ENCODE results near the gene TIMP2. TPM values are rescaled to one million over a fixed set of nuclear protein-coding genes. Genes with fewer than 3 reads are reported as not detected.

Gene TIMP2
- total RNA-seq, 1 experiment from 2014 or later, result 64.8 TPM

- no peak for TF ChIP-seq TCF7L2 (IDR thresholded peaks at IDR 0.05; ENCODE audit: borderline replicate concordance, extremely low read depth, insufficient read depth, insufficient read length)
These were observed 32.2 kb downstream of the TIMP2 start (continued) for GRCh38 chr17:78892936-78893379.

GRCh38 chr17:78892520-78892919, 32.7 kb downstream of the TIMP2 start:
- CTCF ChIA-PET, result no interaction called here
- POLR2A ChIA-PET, result no interaction called here

GRCh38 chr17:78892062-78892456, 33.1 kb downstream of the TIMP2 start:
- Histone ChIP-seq H3K4me2 (ENCODE audit: low read length) (no peak overlapping the region), H4K20me1 (ENCODE audit: insufficient read depth) (no peaks in the 10 kb centered on the region), H3K9me2 (ENCODE audit: insufficient read depth) (no peaks in the 10 kb centered on the region), H3K27me3 (ENCODE audit: insufficient read depth, low read length) (no peaks in the 10 kb centered on the region), H3K4me1 (ENCODE audit: control insufficient read depth in 1 of 2, insufficient read depth in 2 of 2, low read length in 2 of 2) (peaks cover 0 to 9% of the 10 kb centered on the region in 2 experiments; a peak in 2 of 4 replicates), H3K9me3 (ENCODE audit: control insufficient read depth in 1 of 2, insufficient read depth in 1 of 2, low read depth in 1 of 2, low read length in 2 of 2) (no peaks in the 10 kb centered on the region), H2AFZ (ENCODE audit: low read depth, low read length, poor library complexity, severe bottlenecking) (no peak overlapping the region), H3K4me3 (replicated peaks in 1 of 2; ENCODE audit: low read depth in 1 of 2, low read length in 2 of 2) (no peak overlapping the region), H3K9ac (ENCODE audit: low read length) (no peak overlapping the region), H3K79me2 (ENCODE audit: insufficient read depth, low read length) (no peaks in the 10 kb centered on the region; the same call in 1 of the 2 replicates), H3K36me3 (ENCODE audit: control insufficient read depth in 1 of 2, insufficient read depth in 2 of 2, low read length in 2 of 2) (no peaks in the 10 kb centered on the region), H3K27ac (ENCODE audit: low read depth, low read length) (no peak overlapping the region)
- DNase-seq (ENCODE audit: low read depth, low spot score) (no peak), ATAC-seq (no peak)
- intact Hi-C loops (cut with micrococcal nuclease), result no loop called here
- ChIA-PET POLR2A (no interaction called here), CTCF (no interaction called here), RAD21 (ENCODE audit: low non-redundant PET in 1 of 2, low total read pairs in 2 of 2, uncharacterized antibody in 2 of 2, unreplicated experiment in 2 of 2) (no interaction called here)
- no TSS peak for BruUV-seq (replicated peaks)
- TF ChIP-seq ATF3 (IDR thresholded peaks at IDR 0.05) (no peak), ZFX (IDR thresholded peaks at IDR 0.05) (no peak)

More at GRCh38 chr17:78892520-78892919, 32.7 kb downstream of the TIMP2 start:
- RAD21 ChIA-PET (ENCODE audit: low non-redundant PET in 1 of 2, low total read pairs in 2 of 2, uncharacterized antibody in 2 of 2, unreplicated experiment in 2 of 2), result no interaction called here
- Histone ChIP-seq H3K27ac (ENCODE audit: low read depth, low read length) (no peak overlapping the region), H3K4me1 (ENCODE audit: control insufficient read depth in 1 of 2, insufficient read depth in 2 of 2, low read length in 2 of 2) (peaks cover 0 to 8% of the 10 kb centered on the region in 2 experiments; a peak in 1 of 4 replicates), H3K4me2 (ENCODE audit: low read length) (no peak overlapping the region), H3K36me3 (ENCODE audit: control insufficient read depth in 1 of 2, insufficient read depth in 2 of 2, low read length in 2 of 2) (no peaks in the 10 kb centered on the region), H2AFZ (ENCODE audit: low read depth, low read length, poor library complexity, severe bottlenecking) (no peak overlapping the region), H3K9me2 (ENCODE audit: insufficient read depth) (no peaks in the 10 kb centered on the region), H3K4me3 (replicated peaks in 1 of 2; ENCODE audit: low read depth in 1 of 2, low read length in 2 of 2) (no peak overlapping the region), H3K9ac (ENCODE audit: low read length) (no peak overlapping the region), H3K27me3 (ENCODE audit: insufficient read depth, low read length) (no peaks in the 10 kb centered on the region), H3K9me3 (ENCODE audit: control insufficient read depth in 1 of 2, insufficient read depth in 1 of 2, low read depth in 1 of 2, low read length in 2 of 2) (no peaks in the 10 kb centered on the region), H3K79me2 (ENCODE audit: insufficient read depth, low read length) (peaks cover 2% of the 10 kb centered on the region; the same call in 1 of the 2 replicates), H4K20me1 (ENCODE audit: insufficient read depth) (no peaks in the 10 kb centered on the region)
- DNase-seq (ENCODE audit: low read depth, low spot score) (no peak), ATAC-seq (no peak)
- intact Hi-C loops (cut with micrococcal nuclease), result no loop called here
- no TSS peak for BruUV-seq (replicated peaks)
- TF ChIP-seq EGR1 (IDR thresholded peaks at IDR 0.05; ENCODE audit: low read depth) (no peak), TCF7L2 (IDR thresholded peaks at IDR 0.05; ENCODE audit: borderline replicate concordance, extremely low read depth, insufficient read depth, insufficient read length) (no peak), ZNF274 (IDR thresholded peaks at IDR 0.05; ENCODE audit: low read depth, low read length) (no peak), POLR2A (IDR thresholded peaks at IDR 0.05; ENCODE audit: borderline replicate concordance, extremely low read depth, insufficient read depth, insufficient read length) (no peak), ELF1 (IDR thresholded peaks at IDR 0.05; ENCODE audit: borderline replicate concordance, low read depth) (no peak), ZFX (IDR thresholded peaks at IDR 0.05) (no peak), SRF (IDR thresholded peaks at IDR 0.05; ENCODE audit: low read depth) (no peak), RAD21 (IDR thresholded peaks at IDR 0.05; ENCODE audit: low read depth) (no peak), JUND (IDR thresholded peaks at IDR 0.05) (no peak), POLR2AphosphoS5 (IDR thresholded peaks at IDR 0.05; ENCODE audit: low read depth, low read length) (no peak)

Measured in HCT116 (cell line).